ENCODE measurements around the gene KLF2.

DNA sequence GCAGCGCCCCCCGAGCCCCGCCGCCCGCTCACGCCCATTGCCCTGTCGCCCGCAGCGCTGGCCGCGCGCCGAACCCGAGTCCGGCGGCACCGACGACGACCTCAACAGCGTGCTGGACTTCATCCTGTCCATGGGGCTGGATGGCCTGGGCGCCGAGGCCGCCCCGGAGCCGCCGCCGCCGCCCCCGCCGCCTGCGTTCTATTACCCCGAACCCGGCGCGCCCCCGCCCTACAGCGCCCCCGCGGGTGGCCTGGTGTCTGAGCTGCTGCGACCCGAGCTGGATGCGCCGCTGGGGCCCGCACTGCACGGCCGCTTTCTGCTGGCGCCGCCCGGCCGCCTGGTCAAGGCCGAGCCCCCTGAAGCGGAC, 518 bp downstream of the KLF2 start:
- TF ChIP-seq EZH2 (IDR thresholded peaks at IDR 0.05) (no peak), POLR2AphosphoS5 (IDR thresholded peaks at IDR 0.05; ENCODE audit: borderline replicate concordance, low read depth, low read length) (no peak), FOXP2 (optimal IDR thresholded peaks at IDR 0.05; ENCODE audit: control extremely low read depth, extremely low read length, insufficient read depth) (no peak)

All from SK-N-MC (cell line).